ENCODE data around the gene MAGI2. TPM values are rescaled to one million over a fixed set of nuclear protein-coding genes. Genes with fewer than 3 reads are reported as not detected.

MAGI2 gene
- total RNA-seq, 1 experiment from 2014 or later: 0.22 TPM

- DNase-seq (ENCODE audit: low read depth, low spot score): no peak
- Histone ChIP-seq H3K4me2 (ENCODE audit: low read length) (no peak overlapping the region), H3K27ac (ENCODE audit: low read depth, low read length) (no peak overlapping the region), H3K9me3 (ENCODE audit: control insufficient read depth in 1 of 2, insufficient read depth in 1 of 2, low read depth in 1 of 2, low read length in 2 of 2) (no peaks in the 10 kb centered on the region), H4K20me1 (ENCODE audit: insufficient read depth) (no peaks in the 10 kb centered on the region), H3K4me1 (ENCODE audit: control insufficient read depth in 1 of 2, insufficient read depth in 2 of 2, low read length in 2 of 2) (no peaks in the 10 kb centered on the region), H3K9me2 (ENCODE audit: insufficient read depth) (no peaks in the 10 kb centered on the region), H3K79me2 (ENCODE audit: insufficient read depth, low read length) (no peaks in the 10 kb centered on the region), H3K9ac (ENCODE audit: low read length) (no peak overlapping the region), H3K36me3 (ENCODE audit: control insufficient read depth in 1 of 2, insufficient read depth in 2 of 2, low read length in 2 of 2) (no peaks in the 10 kb centered on the region), H3K4me3 (replicated peaks in 1 of 2; ENCODE audit: low read depth in 1 of 2, low read length in 2 of 2) (no peak overlapping the region), H2AFZ (ENCODE audit: low read depth, low read length, poor library complexity, severe bottlenecking) (peak overlapping the region; percentile 12), H3K27me3 (ENCODE audit: insufficient read depth, low read length) (no peaks in the 10 kb centered on the region)
- intact Hi-C loops (cut with micrococcal nuclease): no loop called here
- ChIA-PET RAD21 (ENCODE audit: low non-redundant PET in 1 of 2, low total read pairs in 2 of 2, uncharacterized antibody in 2 of 2, unreplicated experiment in 2 of 2) (no interaction called here), CTCF (no interaction called here), POLR2A (no interaction called here)
- no peak for ATAC-seq
- no TSS peak for BruUV-seq (replicated peaks)
- TF ChIP-seq MAX (IDR thresholded peaks at IDR 0.05) (no peak), ZFX (IDR thresholded peaks at IDR 0.05) (no peak), SP1 (IDR thresholded peaks at IDR 0.05; ENCODE audit: low read depth) (no peak), POLR2A (IDR thresholded peaks at IDR 0.05; ENCODE audit: borderline replicate concordance, extremely low read depth, insufficient read depth, insufficient read length) (no peak), CEBPB (IDR thresholded peaks at IDR 0.05; ENCODE audit: low read depth) (no peak), EZH2phosphoT487 (IDR thresholded peaks at IDR 0.05; ENCODE audit: borderline replicate concordance) (no peak)
- TF ChIP-seq, protein P1, sequence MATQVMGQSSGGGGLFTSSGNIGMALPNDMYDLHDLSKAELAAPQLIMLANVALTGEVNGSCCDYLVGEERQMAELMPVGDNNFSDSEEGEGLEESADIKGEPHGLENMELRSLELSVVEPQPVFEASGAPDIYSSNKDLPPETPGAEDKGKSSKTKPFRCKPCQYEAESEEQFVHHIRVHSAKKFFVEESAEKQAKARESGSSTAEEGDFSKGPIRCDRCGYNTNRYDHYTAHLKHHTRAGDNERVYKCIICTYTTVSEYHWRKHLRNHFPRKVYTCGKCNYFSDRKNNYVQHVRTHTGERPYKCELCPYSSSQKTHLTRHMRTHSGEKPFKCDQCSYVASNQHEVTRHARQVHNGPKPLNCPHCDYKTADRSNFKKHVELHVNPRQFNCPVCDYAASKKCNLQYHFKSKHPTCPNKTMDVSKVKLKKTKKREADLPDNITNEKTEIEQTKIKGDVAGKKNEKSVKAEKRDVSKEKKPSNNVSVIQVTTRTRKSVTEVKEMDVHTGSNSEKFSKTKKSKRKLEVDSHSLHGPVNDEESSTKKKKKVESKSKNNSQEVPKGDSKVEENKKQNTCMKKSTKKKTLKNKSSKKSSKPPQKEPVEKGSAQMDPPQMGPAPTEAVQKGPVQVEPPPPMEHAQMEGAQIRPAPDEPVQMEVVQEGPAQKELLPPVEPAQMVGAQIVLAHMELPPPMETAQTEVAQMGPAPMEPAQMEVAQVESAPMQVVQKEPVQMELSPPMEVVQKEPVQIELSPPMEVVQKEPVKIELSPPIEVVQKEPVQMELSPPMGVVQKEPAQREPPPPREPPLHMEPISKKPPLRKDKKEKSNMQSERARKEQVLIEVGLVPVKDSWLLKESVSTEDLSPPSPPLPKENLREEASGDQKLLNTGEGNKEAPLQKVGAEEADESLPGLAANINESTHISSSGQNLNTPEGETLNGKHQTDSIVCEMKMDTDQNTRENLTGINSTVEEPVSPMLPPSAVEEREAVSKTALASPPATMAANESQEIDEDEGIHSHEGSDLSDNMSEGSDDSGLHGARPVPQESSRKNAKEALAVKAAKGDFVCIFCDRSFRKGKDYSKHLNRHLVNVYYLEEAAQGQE (IDR thresholded peaks at IDR 0.05; ENCODE audit: low read depth): no peak
These were observed 52.2 kb downstream of the MAGI2 start for GRCh38 chr7:79401254-79401653.

DNA sequence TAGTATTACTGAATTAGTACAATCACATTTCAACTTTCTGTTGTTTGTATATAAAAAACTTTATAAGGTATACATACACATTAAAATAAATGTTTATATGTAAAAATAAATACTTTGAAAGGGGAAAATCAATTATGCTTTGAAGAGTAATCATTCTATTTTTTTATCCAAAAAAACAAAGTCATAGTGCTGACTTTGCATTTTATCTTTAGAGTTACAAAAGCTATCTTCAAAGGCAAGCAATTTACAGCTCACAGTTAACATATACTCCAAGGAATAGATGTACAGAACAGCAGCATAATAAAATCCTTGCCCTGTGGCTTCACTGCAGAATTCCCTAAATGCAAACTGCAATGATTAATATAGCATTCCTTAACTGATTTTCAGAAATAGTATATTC is 53.2 kb downstream of the MAGI2 start:
- DNase-seq (ENCODE audit: low read depth, low spot score) (no peak), ATAC-seq (no peak)
- Histone ChIP-seq H3K4me3 (replicated peaks in 1 of 2; ENCODE audit: low read depth in 1 of 2, low read length in 2 of 2) (no peak overlapping the region), H3K27ac (ENCODE audit: low read depth, low read length) (no peak overlapping the region), H3K4me2 (ENCODE audit: low read length) (no peak overlapping the region), H3K9ac (ENCODE audit: low read length) (no peak overlapping the region), H3K4me1 (ENCODE audit: control insufficient read depth in 1 of 2, insufficient read depth in 2 of 2, low read length in 2 of 2) (no peaks in the 10 kb centered on the region), H3K79me2 (ENCODE audit: insufficient read depth, low read length) (no peaks in the 10 kb centered on the region), H3K9me2 (ENCODE audit: insufficient read depth) (no peaks in the 10 kb centered on the region), H2AFZ (ENCODE audit: low read depth, low read length, poor library complexity, severe bottlenecking) (no peak overlapping the region), H3K27me3 (ENCODE audit: insufficient read depth, low read length) (no peaks in the 10 kb centered on the region), H3K36me3 (ENCODE audit: control insufficient read depth in 1 of 2, insufficient read depth in 2 of 2, low read length in 2 of 2) (no peaks in the 10 kb centered on the region), H3K9me3 (ENCODE audit: control insufficient read depth in 1 of 2, insufficient read depth in 1 of 2, low read depth in 1 of 2, low read length in 2 of 2) (no peaks in the 10 kb centered on the region), H4K20me1 (ENCODE audit: insufficient read depth) (no peaks in the 10 kb centered on the region)
- intact Hi-C loops (cut with micrococcal nuclease): no loop called here
- ChIA-PET CTCF (no interaction called here), POLR2A (no interaction called here), RAD21 (ENCODE audit: low non-redundant PET in 1 of 2, low total read pairs in 2 of 2, uncharacterized antibody in 2 of 2, unreplicated experiment in 2 of 2) (no interaction called here)
- no TSS peak for BruUV-seq (replicated peaks)
- TF ChIP-seq JUND (IDR thresholded peaks at IDR 0.05): no peak
- TF ChIP-seq SIN3A (IDR thresholded peaks at IDR 0.05; ENCODE audit: low read depth): no peak
- no peak for TF ChIP-seq EZH2 (IDR thresholded peaks at IDR 0.05)
- no peak for TF ChIP-seq YY1 (IDR thresholded peaks at IDR 0.05; ENCODE audit: extremely low read depth, insufficient replicate concordance, low read depth, low read length)
- no peak for TF ChIP-seq FOSL1 (IDR thresholded peaks at IDR 0.05; ENCODE audit: low read depth)
- no peak for TF ChIP-seq SRF (IDR thresholded peaks at IDR 0.05; ENCODE audit: low read depth)
- TF ChIP-seq ATF3 (IDR thresholded peaks at IDR 0.05): no peak
- no peak for TF ChIP-seq SP1 (IDR thresholded peaks at IDR 0.05; ENCODE audit: low read depth)
- TF ChIP-seq ZNF274 (IDR thresholded peaks at IDR 0.05; ENCODE audit: low read depth, low read length): no peak
- TF ChIP-seq CBX3 (IDR thresholded peaks at IDR 0.05; ENCODE audit: low read depth): no peak
- TF ChIP-seq POLR2A (IDR thresholded peaks at IDR 0.05; ENCODE audit: borderline replicate concordance, extremely low read depth, insufficient read depth, insufficient read length): no peak
- no peak for TF ChIP-seq CEBPB (IDR thresholded peaks at IDR 0.05; ENCODE audit: low read depth)
- no peak for TF ChIP-seq EZH2phosphoT487 (IDR thresholded peaks at IDR 0.05; ENCODE audit: borderline replicate concordance)
- no peak for TF ChIP-seq ELF1 (IDR thresholded peaks at IDR 0.05; ENCODE audit: borderline replicate concordance, low read depth)
